Testis (tissue), 3 donors: ENCODE data around the gene WNT8A. TPM values are rescaled to one million over a fixed set of nuclear protein-coding genes. Genes with fewer than 3 reads are reported as not detected.

Experiments
- DNase-seq: peaks from one replicate; pipeline ENCODE4 v3.0.0-alpha.2; 2019
- H3K27ac ChIP-seq, 2 donors: fragments of 200-600 bp; sonication (generic); one replicate each; pipeline ENCODE4 v1.5.1; 2019
- H3K27me3 ChIP-seq: fragments of 200-600 bp; sonication (generic); one replicate; pipeline ENCODE4 v1.5.1; 2019
- H3K36me3 ChIP-seq: fragments of 200-600 bp; sonication (generic); one replicate; pipeline ENCODE4 v1.5.1; 2017; ENCODE audit warnings: low read depth; ENCODE audit errors: missing control alignments
- H3K4me1 ChIP-seq: fragments of 200-600 bp; sonication (generic); one replicate; pipeline ENCODE4 v1.5.1; 2019
- H3K4me3 ChIP-seq, 2 donors: fragments of 200-600 bp; sonication (generic); one replicate each; pipeline ENCODE4 v1.5.1; 2017 to 2019
- H3K9me3 ChIP-seq: fragments of 200-600 bp; sonication (generic); one replicate; pipeline ENCODE4 v1.5.1; 2017
- POLR2A ChIP-seq: fragments of 450-650 bp; IDR thresholded peaks from one replicate; pipeline ENCODE4 v1.6.1; 2017; ENCODE audit warnings: antibody characterized with exemption, mild to moderate bottlenecking, moderate library complexity
- WGBS, 2 donors: methylation state at CpG; one replicate each; pipeline ENCODE4 v1.1.5; 2018; 5-methylcytosine and 5-hydroxymethylcytosine counted together
- intact Hi-C: fragments of 100-400 bp; cut with DNase I; formaldehyde crosslinking; loops from one replicate; pipeline ENCODE4 v1.15.1; 2023; ENCODE audit warnings: low total_unique reads
- polyA plus RNA-seq: library from polyadenylated mRNA; stranded (reverse); fragments of 350-450 nt; fragmentation: Illumina TruSeq; extraction: RNeasy Lipid Tissue Mini Kit (QIAGEN cat#74804); gene quantifications from one replicate; pipeline ENCODE4 v1.2.3, GENCODE V29; 2014; ENCODE audit warnings: low read depth, low replicate concordance; ENCODE audit not compliant: insufficient read depth
- total RNA-seq, 2 donors: library from RNA; depleted of rRNA; stranded (reverse); fragments of >200 nt; gene quantifications; one replicate each; pipeline ENCODE4 v1.2.3, GENCODE V29; 2016
- TF ChIP-seq, protein P1 (sequence below), 3 experiments: fragments of 450-650 bp in 2 of 3; fragments of 200-600 bp in 1 of 3; sonication (generic) in 1 of 3; IDR thresholded peaks; one replicate each; pipeline ENCODE4 v1.5.1; 2016 to 2019; ENCODE audit warnings: antibody characterized with exemption in 3 of 3, mild to moderate bottlenecking in 2 of 3, moderate library complexity in 1 of 3

The WNT8A gene
- total and polyA plus RNA-seq, 3 donors from 2014 or later = 0.71 to 1.4 (median 1.3) TPM

- Histone ChIP-seq H3K27ac (no peak overlapping the region), H3K36me3 (no peaks in the 10 kb centered on the region), H3K4me3 (no peak overlapping the region), H3K27me3 (no peaks in the 10 kb centered on the region), H3K9me3 (no peaks in the 10 kb centered on the region), H3K4me1 (no peaks in the 10 kb centered on the region)
- TF ChIP-seq, protein P1, sequence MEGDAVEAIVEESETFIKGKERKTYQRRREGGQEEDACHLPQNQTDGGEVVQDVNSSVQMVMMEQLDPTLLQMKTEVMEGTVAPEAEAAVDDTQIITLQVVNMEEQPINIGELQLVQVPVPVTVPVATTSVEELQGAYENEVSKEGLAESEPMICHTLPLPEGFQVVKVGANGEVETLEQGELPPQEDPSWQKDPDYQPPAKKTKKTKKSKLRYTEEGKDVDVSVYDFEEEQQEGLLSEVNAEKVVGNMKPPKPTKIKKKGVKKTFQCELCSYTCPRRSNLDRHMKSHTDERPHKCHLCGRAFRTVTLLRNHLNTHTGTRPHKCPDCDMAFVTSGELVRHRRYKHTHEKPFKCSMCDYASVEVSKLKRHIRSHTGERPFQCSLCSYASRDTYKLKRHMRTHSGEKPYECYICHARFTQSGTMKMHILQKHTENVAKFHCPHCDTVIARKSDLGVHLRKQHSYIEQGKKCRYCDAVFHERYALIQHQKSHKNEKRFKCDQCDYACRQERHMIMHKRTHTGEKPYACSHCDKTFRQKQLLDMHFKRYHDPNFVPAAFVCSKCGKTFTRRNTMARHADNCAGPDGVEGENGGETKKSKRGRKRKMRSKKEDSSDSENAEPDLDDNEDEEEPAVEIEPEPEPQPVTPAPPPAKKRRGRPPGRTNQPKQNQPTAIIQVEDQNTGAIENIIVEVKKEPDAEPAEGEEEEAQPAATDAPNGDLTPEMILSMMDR (IDR thresholded peaks at IDR 0.05) = no peak
- TF ChIP-seq POLR2A = no peak
- DNase-seq = no peak
- WGBS, 2 donors = 66 to 77% methylated on average over 2 of the region's 2 CpGs
- intact Hi-C loops = no loop called here
These were observed 12.5 kb downstream of the WNT8A start for GRCh38 chr5:138096363-138096762.

DNA sequence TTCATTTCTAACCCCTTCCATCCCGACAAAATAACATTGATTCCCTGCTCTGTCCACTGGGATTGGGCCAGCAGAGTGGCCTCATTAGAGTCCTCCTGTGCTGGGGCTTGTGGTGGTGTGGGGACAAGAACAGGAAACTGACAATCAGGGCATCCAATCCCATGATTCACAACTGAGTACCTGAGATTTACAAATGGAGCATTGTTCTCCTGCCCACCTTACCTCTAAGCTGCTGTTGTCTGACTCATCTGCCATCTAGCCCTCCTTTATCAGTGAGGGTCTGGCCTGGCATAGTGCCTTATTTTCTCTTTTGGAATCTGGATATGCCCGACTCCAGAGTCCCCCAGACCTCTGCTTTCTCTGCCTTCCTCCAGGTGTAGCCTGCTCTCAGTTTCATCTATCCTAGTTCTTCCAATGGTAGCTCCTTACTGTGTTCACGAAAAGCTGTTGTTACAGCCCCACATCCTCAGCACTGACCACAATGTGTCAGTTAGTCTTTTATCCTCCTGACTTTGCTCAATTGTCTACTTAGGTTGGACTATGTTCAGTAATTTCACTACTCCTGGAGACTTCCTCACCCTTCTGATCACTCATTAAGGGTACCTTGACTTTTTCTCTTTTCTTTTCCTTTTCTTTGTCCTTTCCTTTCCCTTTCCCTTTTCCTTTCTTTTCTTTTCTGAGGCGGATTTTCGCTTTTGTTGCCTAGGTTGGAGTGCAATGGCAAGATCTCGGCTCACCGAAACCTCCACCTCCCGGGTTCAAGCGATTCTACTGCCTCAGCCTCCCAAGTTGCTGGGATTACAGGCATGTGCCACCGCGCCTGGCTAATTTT lies 13.4 kb downstream of the WNT8A start:
- Histone ChIP-seq H3K27ac (no peak overlapping the region), H3K27me3 (no peaks in the 10 kb centered on the region), H3K36me3 (no peaks in the 10 kb centered on the region), H3K4me3 (no peak overlapping the region), H3K4me1 (no peaks in the 10 kb centered on the region), H3K9me3 (no peaks in the 10 kb centered on the region)
- intact Hi-C loops = no loop called here
- TF ChIP-seq, protein P1 (IDR thresholded peaks at IDR 0.05) = no peak
- TF ChIP-seq POLR2A = no peak
- WGBS, 2 donors = 92 to 94% methylated on average over 11 of the region's 11 CpGs
- DNase-seq = no peak

GRCh38 chr5:138102454-138103318 lies 18.9 kb downstream of the WNT8A start:
- no peaks in the 10 kb centered on the region for H3K4me1 ChIP-seq
- H3K27me3 ChIP-seq = no peaks in the 10 kb centered on the region
- no peak overlapping the region for H3K4me3 ChIP-seq
- no peaks in the 10 kb centered on the region for H3K9me3 ChIP-seq
- no peak overlapping the region for H3K27ac ChIP-seq
- no peak for DNase-seq
- no peaks in the 10 kb centered on the region for H3K36me3 ChIP-seq
- no peak for TF ChIP-seq POLR2A
- TF ChIP-seq, protein P1 (IDR thresholded peaks at IDR 0.05) = no peak
- 75 to 78% methylated on average over 7 of the region's 7 CpGs for WGBS, 2 donors
- intact Hi-C loops = no loop called here

GRCh38 chr5:138103319-138103637 lies 19.4 kb downstream of the WNT8A start:
- TF ChIP-seq, protein P1 (IDR thresholded peaks at IDR 0.05) = no peak
- TF ChIP-seq POLR2A = no peak
- Histone ChIP-seq H3K27ac (no peak overlapping the region), H3K27me3 (no peaks in the 10 kb centered on the region), H3K9me3 (no peaks in the 10 kb centered on the region), H3K4me3 (no peak overlapping the region), H3K36me3 (no peaks in the 10 kb centered on the region), H3K4me1 (no peaks in the 10 kb centered on the region)
- 38 to 41% methylated on average over 2 to 3 of the region's 3 CpGs for WGBS, 2 donors
- no peak for DNase-seq
- intact Hi-C loops = no loop called here
